ENCODE measurements around the gene ZCRB1.
A peak's percentile ranks its signal among the peaks of the same experiment; 100 is the strongest.

ZCRB1 gene

DNA sequence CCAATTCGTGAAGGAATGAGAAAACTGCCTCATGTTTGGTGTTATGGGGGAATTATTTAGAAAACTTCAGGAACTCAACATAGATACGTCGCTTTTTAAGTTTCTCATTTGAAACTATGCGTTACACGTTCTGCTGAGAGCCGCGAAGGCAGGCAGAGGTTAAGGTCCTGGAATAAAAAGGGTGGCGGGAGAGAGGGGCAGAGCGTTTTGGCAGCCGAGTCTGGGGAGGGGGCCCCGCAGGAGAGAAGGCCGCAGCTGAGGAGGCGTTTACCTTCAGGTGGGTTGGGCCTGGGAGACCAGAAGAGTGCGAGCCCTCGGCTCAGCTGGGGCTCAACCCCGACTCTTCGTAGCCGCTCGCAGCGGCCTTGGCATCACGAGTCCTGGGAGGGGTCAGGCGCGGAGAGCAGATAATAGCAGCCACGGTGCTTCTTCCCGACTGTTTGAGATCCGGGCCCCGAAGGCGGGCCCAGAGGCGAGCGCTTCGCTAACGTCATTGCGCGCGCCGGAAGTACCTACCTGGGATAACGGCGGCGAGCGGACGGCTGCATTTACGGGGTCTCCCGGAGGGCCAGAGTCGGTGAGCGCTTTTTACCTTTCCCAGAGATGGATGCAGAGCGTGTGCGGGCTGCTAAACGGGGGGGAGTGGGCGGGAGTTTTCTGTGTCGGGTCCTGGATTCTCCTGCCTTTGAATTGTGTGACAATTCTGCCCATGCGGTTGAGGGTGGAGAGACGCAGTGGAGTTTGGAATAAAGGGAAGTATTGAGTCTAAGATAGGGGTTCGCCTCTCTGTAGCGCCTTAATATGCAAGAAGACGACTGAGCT is at the start of gene ZCRB1, which contains the start of gene PPHLN1 (continued):
- TF ChIP-seq, protein P1, sequence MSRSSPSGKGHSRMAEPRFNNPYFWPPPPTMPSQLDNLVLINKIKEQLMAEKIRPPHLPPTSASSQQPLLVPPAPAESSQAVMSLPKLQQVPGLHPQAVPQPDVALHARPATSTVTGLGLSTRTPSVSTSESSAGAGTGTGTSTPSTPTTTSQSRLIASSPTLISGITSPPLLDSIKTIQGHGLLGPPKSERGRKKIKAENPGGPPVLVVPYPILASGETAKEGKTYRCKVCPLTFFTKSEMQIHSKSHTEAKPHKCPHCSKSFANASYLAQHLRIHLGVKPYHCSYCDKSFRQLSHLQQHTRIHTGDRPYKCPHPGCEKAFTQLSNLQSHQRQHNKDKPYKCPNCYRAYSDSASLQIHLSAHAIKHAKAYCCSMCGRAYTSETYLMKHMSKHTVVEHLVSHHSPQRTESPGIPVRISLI (tag by site-specific recombination; IDR thresholded peaks at IDR 0.05): no peak
- TF ChIP-seq RBAK (tag by site-specific recombination; IDR thresholded peaks at IDR 0.05) (no peak), HOXD13 (CRISPR knock-in tag; IDR thresholded peaks at IDR 0.05; ENCODE audit: borderline replicate concordance) (no peak), ZNF354C (tag by site-specific recombination; IDR thresholded peaks at IDR 0.05; ENCODE audit: borderline replicate concordance, low read depth) (no peak), ZNF112 (tag by site-specific recombination; IDR thresholded peaks at IDR 0.05) (no peak), KLF10 (tag by site-specific recombination; IDR thresholded peaks at IDR 0.05) (0 out of 2 replicates have a peak, but pooled peaks have one; percentile 49), ZNF311 (tag by site-specific recombination; IDR thresholded peaks at IDR 0.05; ENCODE audit: borderline replicate concordance) (no peak), REPIN1 (tag by site-specific recombination; IDR thresholded peaks at IDR 0.05; ENCODE audit: low read depth) (peak; percentile 17; the same call in 1 of the 2 replicates), SCRT1 (tag by site-specific recombination; IDR thresholded peaks at IDR 0.05; ENCODE audit: borderline replicate concordance) (no peak), ZBTB8A (tag by site-specific recombination; IDR thresholded peaks at IDR 0.05) (peak; percentile 51; the same call in 1 of the 2 replicates), ZBTB7A (tag by site-specific recombination; IDR thresholded peaks at IDR 0.05; ENCODE audit: low read depth) (no peak), ZNF521 (tag by site-specific recombination; IDR thresholded peaks at IDR 0.05) (no peak), ZBTB17 (tag by site-specific recombination; IDR thresholded peaks at IDR 0.05) (peak; percentile 92), KLF9 (tag by site-specific recombination; IDR thresholded peaks at IDR 0.05; ENCODE audit: low read depth) (peak; percentile 75), ZNF76 (tag by site-specific recombination; IDR thresholded peaks at IDR 0.05; ENCODE audit: borderline replicate concordance, low read depth) (peak; percentile 40; the same call in 1 of the 2 replicates), ZNF214 (tag by site-specific recombination; IDR thresholded peaks at IDR 0.05; ENCODE audit: borderline replicate concordance) (no peak), ZNF169 (tag by site-specific recombination; IDR thresholded peaks at IDR 0.05) (no peak), ZNF830 (tag by site-specific recombination; IDR thresholded peaks at IDR 0.05; ENCODE audit: low read depth) (no peak), ZNF138 (tag by site-specific recombination; IDR thresholded peaks at IDR 0.05; ENCODE audit: borderline replicate concordance) (no peak), ZNF600 (tag by site-specific recombination; IDR thresholded peaks at IDR 0.05) (peak; percentile 89), HOXA7 (CRISPR knock-in tag; IDR thresholded peaks at IDR 0.05; ENCODE audit: borderline replicate concordance) (no peak)
- TF ChIP-seq, protein P2, sequence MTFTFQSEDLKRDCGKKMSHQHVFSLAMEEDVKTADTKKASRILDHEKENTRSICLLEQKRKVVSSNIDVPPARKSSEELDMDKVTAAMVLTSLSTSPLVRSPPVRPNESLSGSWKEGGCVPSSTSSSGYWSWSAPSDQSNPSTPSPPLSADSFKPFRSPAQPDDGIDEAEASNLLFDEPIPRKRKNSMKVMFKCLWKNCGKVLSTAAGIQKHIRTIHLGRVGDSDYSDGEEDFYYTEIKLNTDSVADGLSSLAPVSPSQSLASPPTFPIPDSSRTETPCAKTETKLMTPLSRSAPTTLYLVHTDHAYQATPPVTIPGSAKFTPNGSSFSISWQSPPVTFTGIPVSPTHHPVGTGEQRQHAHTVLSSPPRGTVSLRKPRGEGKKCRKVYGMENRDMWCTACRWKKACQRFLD (tag by site-specific recombination; IDR thresholded peaks at IDR 0.05): no peak
- TF ChIP-seq, protein P3, sequence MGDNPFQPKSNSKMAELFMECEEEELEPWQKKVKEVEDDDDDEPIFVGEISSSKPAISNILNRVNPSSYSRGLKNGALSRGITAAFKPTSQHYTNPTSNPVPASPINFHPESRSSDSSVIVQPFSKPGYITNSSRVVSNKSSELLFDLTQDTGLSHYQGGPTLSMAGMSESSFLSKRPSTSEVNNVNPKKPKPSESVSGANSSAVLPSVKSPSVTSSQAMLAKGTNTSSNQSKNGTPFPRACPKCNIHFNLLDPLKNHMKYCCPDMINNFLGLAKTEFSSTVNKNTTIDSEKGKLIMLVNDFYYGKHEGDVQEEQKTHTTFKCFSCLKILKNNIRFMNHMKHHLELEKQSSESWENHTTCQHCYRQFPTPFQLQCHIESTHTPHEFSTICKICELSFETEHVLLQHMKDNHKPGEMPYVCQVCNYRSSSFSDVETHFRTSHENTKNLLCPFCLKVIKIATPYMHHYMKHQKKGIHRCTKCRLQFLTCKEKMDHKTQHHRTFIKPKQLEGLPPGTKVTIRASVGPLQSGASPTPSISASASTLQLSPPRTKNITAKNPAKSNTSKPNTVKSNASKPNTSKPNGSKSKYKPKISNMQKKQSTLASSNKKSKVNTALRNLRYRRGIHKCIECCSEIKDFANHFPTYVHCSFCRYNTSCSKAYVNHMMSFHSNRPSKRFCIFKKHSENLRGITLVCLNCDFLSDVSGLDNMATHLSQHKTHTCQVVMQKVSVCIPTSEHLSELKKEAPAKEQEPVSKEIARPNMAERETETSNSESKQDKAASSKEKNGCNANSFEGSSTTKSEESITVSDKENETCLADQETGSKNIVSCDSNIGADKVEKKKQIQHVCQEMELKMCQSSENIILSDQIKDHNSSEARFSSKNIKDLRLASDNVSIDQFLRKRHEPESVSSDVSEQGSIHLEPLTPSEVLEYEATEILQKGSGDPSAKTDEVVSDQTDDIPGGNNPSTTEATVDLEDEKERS (tag by site-specific recombination; IDR thresholded peaks at IDR 0.05): no peak
- TF ChIP-seq, protein P4, sequence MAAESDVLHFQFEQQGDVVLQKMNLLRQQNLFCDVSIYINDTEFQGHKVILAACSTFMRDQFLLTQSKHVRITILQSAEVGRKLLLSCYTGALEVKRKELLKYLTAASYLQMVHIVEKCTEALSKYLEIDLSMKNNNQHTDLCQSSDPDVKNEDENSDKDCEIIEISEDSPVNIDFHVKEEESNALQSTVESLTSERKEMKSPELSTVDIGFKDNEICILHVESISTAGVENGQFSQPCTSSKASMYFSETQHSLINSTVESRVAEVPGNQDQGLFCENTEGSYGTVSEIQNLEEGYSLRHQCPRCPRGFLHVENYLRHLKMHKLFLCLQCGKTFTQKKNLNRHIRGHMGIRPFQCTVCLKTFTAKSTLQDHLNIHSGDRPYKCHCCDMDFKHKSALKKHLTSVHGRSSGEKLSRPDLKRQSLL (tag by site-specific recombination; IDR thresholded peaks at IDR 0.05): no peak
- TF ChIP-seq, protein P5, sequence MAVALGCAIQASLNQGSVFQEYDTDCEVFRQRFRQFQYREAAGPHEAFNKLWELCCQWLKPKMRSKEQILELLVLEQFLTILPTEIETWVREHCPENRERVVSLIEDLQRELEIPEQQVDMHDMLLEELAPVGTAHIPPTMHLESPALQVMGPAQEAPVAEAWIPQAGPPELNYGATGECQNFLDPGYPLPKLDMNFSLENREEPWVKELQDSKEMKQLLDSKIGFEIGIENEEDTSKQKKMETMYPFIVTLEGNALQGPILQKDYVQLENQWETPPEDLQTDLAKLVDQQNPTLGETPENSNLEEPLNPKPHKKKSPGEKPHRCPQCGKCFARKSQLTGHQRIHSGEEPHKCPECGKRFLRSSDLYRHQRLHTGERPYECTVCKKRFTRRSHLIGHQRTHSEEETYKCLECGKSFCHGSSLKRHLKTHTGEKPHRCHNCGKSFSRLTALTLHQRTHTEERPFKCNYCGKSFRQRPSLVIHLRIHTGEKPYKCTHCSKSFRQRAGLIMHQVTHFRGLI (tag by site-specific recombination; IDR thresholded peaks at IDR 0.05): no peak
- TF ChIP-seq, protein P6, sequence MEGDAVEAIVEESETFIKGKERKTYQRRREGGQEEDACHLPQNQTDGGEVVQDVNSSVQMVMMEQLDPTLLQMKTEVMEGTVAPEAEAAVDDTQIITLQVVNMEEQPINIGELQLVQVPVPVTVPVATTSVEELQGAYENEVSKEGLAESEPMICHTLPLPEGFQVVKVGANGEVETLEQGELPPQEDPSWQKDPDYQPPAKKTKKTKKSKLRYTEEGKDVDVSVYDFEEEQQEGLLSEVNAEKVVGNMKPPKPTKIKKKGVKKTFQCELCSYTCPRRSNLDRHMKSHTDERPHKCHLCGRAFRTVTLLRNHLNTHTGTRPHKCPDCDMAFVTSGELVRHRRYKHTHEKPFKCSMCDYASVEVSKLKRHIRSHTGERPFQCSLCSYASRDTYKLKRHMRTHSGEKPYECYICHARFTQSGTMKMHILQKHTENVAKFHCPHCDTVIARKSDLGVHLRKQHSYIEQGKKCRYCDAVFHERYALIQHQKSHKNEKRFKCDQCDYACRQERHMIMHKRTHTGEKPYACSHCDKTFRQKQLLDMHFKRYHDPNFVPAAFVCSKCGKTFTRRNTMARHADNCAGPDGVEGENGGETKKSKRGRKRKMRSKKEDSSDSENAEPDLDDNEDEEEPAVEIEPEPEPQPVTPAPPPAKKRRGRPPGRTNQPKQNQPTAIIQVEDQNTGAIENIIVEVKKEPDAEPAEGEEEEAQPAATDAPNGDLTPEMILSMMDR (tag by site-specific recombination; IDR thresholded peaks at IDR 0.05): no peak
- TF ChIP-seq, protein P7, sequence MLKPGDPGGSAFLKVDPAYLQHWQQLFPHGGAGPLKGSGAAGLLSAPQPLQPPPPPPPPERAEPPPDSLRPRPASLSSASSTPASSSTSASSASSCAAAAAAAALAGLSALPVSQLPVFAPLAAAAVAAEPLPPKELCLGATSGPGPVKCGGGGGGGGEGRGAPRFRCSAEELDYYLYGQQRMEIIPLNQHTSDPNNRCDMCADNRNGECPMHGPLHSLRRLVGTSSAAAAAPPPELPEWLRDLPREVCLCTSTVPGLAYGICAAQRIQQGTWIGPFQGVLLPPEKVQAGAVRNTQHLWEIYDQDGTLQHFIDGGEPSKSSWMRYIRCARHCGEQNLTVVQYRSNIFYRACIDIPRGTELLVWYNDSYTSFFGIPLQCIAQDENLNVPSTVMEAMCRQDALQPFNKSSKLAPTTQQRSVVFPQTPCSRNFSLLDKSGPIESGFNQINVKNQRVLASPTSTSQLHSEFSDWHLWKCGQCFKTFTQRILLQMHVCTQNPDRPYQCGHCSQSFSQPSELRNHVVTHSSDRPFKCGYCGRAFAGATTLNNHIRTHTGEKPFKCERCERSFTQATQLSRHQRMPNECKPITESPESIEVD (tag by site-specific recombination; IDR thresholded peaks at IDR 0.05): no peak
